Stimulated activated CD4-positive, alpha-beta T cell treated with anti-CD3 and anti-CD28 coated beads, Interleukin-15, amount 100 ng/mL, for 24 hours (primary cell): ENCODE measurements around the gene EIF3C.
"Not testable (repeated sequence)": the region's sequence is repeated elsewhere in the genome, so short reads cannot be mapped to it uniquely, and the experiment has no call there.

Experiments used
- DNase-seq: peaks from one replicate; pipeline ENCODE4 v3.0.0-alpha.2; 2020

EIF3C gene

DNA sequence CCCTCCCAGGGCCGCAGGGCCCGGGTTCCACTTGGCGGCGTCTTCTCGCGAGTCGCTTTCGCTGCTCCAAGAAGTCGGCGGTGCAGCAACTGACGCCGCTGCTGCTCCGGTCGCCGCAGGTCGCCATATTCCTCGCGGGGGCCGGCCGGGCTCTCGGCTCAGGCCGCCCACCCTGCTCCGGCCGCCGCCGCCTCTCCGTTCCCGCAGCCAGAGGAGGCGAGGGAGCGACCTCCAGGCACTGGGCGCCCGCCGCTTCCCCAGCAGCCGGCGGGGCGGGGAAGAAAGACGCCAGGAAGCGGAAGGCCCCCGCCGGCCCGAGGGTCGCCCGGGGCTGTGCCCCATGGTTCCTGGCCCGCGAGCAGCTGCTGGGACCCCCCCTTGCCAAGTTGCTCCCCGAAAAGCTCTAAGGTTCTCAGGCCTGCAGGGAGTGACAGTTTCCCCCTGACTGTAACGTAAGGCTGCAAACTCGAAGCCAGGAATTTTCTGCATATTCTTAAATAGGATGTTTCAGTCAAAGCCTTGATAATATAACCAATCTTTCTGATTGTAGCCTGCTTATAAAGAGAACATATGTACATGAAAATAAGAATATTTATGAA lies 39.3 kb downstream of the EIF3C start:
- DNase-seq = not testable (repeated sequence)

DNA sequence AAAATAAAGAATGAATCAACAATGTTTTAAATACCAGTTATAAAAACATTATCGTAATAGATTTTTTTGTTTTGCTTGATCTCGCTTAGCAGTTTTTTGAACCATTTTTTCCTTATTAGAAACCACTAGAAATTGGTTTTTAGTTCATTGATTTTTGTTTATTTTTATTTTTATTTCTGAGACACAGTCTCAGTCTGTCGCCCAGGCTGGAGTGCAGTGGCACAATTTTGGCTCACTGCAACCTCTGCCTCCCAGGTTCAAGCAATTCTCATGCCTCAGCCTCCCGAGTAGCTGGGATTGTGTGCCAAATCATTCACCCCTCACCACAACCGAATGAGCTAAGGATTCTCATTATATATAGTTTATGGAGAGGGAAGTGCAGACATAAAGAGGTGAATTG lies 40.2 kb downstream of the EIF3C start, which contains the start of gene NPIPB9:
TSS of gene NPIPB9 (plus strand) at position 301 of the 400 bp plus-strand sequence.
- DNase-seq = not testable (repeated sequence)

DNA sequence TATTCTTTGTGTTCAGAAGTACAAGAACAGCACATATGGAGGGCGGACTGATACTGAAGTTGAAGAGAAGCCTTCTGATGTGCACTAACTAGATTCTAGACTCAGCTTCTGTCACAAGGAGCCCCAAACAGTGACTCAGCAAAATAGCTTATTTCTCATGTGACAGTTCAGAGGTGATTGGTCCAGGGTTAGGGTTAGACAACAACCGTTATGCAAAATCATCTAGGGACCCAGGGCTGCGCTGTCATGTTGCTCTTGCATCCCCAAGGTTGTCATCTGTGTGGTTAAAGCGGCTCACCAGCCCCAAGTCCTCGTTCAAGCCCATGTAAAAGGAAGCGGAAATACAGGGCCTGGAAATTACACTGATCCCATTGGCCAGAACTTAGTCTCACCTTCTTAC lies 70.4 kb downstream of the EIF3C start:
- DNase-seq = not testable (repeated sequence)

DNA sequence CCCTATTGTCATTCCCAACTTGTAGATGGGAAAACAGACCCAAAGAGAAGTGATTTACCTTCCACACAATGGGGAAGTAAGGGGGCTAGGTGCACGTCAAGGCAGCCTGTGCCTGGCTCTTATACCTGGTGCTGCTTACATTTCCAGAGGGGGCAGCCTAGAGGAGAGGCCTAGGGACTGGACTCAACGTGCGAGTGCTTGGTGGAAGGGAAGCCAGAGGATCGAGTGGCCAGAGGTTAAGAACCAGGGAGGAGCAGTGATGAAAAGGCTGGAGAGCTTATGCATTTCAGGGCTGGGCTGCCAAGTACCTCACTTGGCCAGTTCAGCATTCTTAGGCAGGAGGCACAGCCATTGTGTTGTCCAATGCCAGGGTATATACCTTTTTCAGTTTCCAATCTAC lies 71.1 kb downstream of the EIF3C start:
- not testable (repeated sequence) for DNase-seq
